ENCODE measurements around the gene USP4.

USP4 gene

DNA sequence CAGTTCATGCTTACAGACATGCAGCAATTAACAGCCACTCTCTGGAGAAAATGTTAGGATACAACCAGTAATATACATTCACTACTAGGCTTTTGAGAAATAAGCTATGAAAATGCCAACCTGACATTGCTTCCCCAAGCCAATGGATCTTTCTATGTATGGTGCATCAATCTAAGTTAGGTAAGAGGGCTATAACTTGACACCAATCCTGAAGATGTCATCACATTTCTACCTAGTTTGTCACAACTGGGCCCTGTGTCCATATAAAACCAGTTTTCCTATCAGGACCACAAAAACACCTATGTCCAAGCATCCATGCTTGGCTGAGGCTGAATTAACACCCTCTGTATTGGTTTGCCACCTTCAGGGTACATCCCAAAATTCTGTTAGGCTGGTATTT lies 32.1 kb upstream of the USP4 start:
- TF ChIP-seq, protein P1, sequence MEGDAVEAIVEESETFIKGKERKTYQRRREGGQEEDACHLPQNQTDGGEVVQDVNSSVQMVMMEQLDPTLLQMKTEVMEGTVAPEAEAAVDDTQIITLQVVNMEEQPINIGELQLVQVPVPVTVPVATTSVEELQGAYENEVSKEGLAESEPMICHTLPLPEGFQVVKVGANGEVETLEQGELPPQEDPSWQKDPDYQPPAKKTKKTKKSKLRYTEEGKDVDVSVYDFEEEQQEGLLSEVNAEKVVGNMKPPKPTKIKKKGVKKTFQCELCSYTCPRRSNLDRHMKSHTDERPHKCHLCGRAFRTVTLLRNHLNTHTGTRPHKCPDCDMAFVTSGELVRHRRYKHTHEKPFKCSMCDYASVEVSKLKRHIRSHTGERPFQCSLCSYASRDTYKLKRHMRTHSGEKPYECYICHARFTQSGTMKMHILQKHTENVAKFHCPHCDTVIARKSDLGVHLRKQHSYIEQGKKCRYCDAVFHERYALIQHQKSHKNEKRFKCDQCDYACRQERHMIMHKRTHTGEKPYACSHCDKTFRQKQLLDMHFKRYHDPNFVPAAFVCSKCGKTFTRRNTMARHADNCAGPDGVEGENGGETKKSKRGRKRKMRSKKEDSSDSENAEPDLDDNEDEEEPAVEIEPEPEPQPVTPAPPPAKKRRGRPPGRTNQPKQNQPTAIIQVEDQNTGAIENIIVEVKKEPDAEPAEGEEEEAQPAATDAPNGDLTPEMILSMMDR (IDR thresholded peaks at IDR 0.05; ENCODE audit: insufficient read depth, low read length, poor library complexity, severe bottlenecking) = no peak
- H3K36me3 ChIP-seq (ENCODE audit: control insufficient read depth, insufficient read depth, low read length) = peaks cover 17% of the 10 kb centered on the region
- H3K27me3 ChIP-seq (replicated peaks; ENCODE audit: control insufficient read depth, insufficient read depth, low read length) = no peaks in the 10 kb centered on the region
- no peak overlapping the region for H3K4me3 ChIP-seq (replicated peaks; ENCODE audit: low read depth, low read length)
- DNase-seq (ENCODE audit: extremely low read depth, insufficient read length) = no peak

- Histone ChIP-seq H3K27me3 (replicated peaks; ENCODE audit: control insufficient read depth, insufficient read depth, low read length) (no peaks in the 10 kb centered on the region), H3K4me3 (replicated peaks; ENCODE audit: low read depth, low read length) (no peak overlapping the region), H3K36me3 (ENCODE audit: control insufficient read depth, insufficient read depth, low read length) (peaks cover 24% of the 10 kb centered on the region)
- no peak for DNase-seq (ENCODE audit: extremely low read depth, insufficient read length)
- TF ChIP-seq, protein P1 (IDR thresholded peaks at IDR 0.05; ENCODE audit: insufficient read depth, low read length, poor library complexity, severe bottlenecking) = no peak
These were observed 30.9 kb upstream of the USP4 start for GRCh38 chr3:49370585-49371290.

DNA sequence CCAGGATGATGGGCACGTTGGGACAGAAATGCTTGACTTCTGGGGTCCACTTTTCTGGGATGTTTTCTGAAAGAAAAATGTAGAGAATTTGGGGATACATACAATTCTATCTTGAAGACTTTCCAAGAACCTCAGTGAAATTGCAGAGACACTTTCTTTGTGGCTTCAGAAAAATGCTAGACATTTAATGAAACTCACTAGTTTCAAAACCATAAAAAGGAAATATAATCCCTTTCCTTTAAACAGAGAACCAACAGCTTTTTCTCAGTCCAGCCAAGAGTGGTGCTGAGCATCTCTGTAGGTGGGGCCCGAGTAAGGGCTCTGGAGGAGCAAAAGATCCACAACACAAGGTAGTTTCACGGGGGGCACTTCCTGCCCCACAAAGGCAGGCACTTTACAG lies 22.7 kb upstream of the USP4 start:
- Histone ChIP-seq H3K36me3 (ENCODE audit: control insufficient read depth, insufficient read depth, low read length) (peaks cover 17% of the 10 kb centered on the region), H3K4me3 (replicated peaks; ENCODE audit: low read depth, low read length) (no peak overlapping the region), H3K27me3 (replicated peaks; ENCODE audit: control insufficient read depth, insufficient read depth, low read length) (no peaks in the 10 kb centered on the region)
- DNase-seq (ENCODE audit: extremely low read depth, insufficient read length) = no peak
- TF ChIP-seq, protein P1 (IDR thresholded peaks at IDR 0.05; ENCODE audit: insufficient read depth, low read length, poor library complexity, severe bottlenecking) = no peak

DNA sequence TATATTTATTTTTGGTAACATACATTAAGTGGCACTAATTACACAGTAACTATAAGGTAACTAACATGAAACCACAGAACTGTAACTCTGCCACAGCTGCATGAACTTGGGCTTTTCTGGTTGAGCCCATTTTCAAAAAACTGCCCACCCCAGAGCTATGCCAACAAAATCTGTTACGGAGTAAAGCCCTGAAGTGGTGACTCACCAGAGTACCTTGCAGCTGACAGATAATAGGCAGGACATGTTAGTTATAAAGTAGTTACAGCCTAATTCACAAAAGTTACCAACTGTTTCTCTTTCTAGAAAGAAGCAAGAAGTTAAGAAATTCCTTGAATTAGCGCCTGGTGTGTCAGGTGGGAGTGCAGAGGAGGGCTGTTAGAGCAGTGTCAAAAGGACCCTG lies 19.8 kb upstream of the USP4 start:
- no peak for DNase-seq (ENCODE audit: extremely low read depth, insufficient read length)

DNA sequence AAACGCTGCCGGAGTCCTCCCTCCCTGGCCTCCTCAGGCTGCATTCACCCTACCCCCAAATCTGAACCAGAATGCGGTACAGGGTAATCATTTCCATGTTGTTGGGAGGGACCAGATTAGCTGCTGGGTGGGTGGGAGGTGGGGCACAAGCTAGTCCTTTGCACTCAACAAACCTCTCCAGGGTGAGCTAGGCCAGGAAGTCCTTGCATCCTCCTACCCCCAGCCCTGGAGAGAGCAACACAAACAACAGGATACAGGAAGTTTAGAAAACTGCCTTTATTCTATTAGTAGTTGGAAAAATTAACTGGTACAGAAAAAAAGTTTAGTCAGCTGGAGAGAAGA lies 19.0 kb upstream of the USP4 start:
- Histone ChIP-seq H3K36me3 (ENCODE audit: control insufficient read depth, insufficient read depth, low read length) (peaks cover 18% of the 10 kb centered on the region), H3K27me3 (replicated peaks; ENCODE audit: control insufficient read depth, insufficient read depth, low read length) (no peaks in the 10 kb centered on the region)
- DNase-seq (ENCODE audit: extremely low read depth, insufficient read length) = no peak

More for the DNA sequence above, 19.8 kb upstream of the USP4 start:
- TF ChIP-seq, protein P1 (IDR thresholded peaks at IDR 0.05; ENCODE audit: insufficient read depth, low read length, poor library complexity, severe bottlenecking) = no peak
- Histone ChIP-seq H3K36me3 (ENCODE audit: control insufficient read depth, insufficient read depth, low read length) (peaks cover 18% of the 10 kb centered on the region), H3K27me3 (replicated peaks; ENCODE audit: control insufficient read depth, insufficient read depth, low read length) (no peaks in the 10 kb centered on the region), H3K4me3 (replicated peaks; ENCODE audit: low read depth, low read length) (no peak overlapping the region)

More for the DNA sequence above, 19.0 kb upstream of the USP4 start:
- TF ChIP-seq, protein P1 (IDR thresholded peaks at IDR 0.05; ENCODE audit: insufficient read depth, low read length, poor library complexity, severe bottlenecking) = no peak
- H3K4me3 ChIP-seq (replicated peaks; ENCODE audit: low read depth, low read length) = peak overlapping the region; percentile 93
